ENCODE results near the gene NRXN3. TPM values are rescaled to one million over a fixed set of nuclear protein-coding genes. Genes with fewer than 3 reads are reported as not detected.

Gene NRXN3
- not detected for total RNA-seq
- total RNA-seq, result 0 reads per million in 2 donors

GRCh38 chr14:78170203-78170602 is at the start of gene NRXN3:
Gene NRXN3 (plus strand): TSS chr14:78170373. CDS start chr14:78243094, 72,721 bp downstream.
- H3K36me3 Mint-ChIP-seq (ENCODE audit: low read depth), result no peaks in the 10 kb centered on the region
- H3K27me3 Mint-ChIP-seq, result peaks cover 4% of the 10 kb centered on the region
- ATAC-seq, result no peak
- H3K4me3 Mint-ChIP-seq, result no peak within 1 kb of the TSS
- DNase-seq, result no peak
- H3K4me1 Mint-ChIP-seq, result no peaks in the 10 kb centered on the region
- H3K9me3 ChIP-seq (ENCODE audit: control insufficient read depth, low read length, poor library complexity, severe bottlenecking), result no peaks in the 10 kb centered on the region
- H3K27ac Mint-ChIP-seq, result no peak within 1 kb of the TSS

GRCh38 chr14:78122436-78122835 is 47.7 kb upstream of the NRXN3 start:
- Mint-ChIP-seq H3K36me3 (ENCODE audit: low read depth) (no peaks in the 10 kb centered on the region), H3K4me1 (no peaks in the 10 kb centered on the region), H3K27me3 (no peaks in the 10 kb centered on the region), H3K27ac (no peak overlapping the region), H3K4me3 (no peak overlapping the region)
- DNase-seq (no peak), ATAC-seq (no peak)
- no peaks in the 10 kb centered on the region for H3K9me3 ChIP-seq (ENCODE audit: control insufficient read depth, low read length, poor library complexity, severe bottlenecking)

GRCh38 chr14:78123650-78124253 is 46.4 kb upstream of the NRXN3 start:
- DNase-seq, result no peak
- H3K36me3 Mint-ChIP-seq (ENCODE audit: low read depth), result no peaks in the 10 kb centered on the region
- H3K27me3 Mint-ChIP-seq, result no peaks in the 10 kb centered on the region
- no peaks in the 10 kb centered on the region for H3K9me3 ChIP-seq (ENCODE audit: control insufficient read depth, low read length, poor library complexity, severe bottlenecking)
- H3K4me1 Mint-ChIP-seq, result no peaks in the 10 kb centered on the region
- H3K4me3 Mint-ChIP-seq, result no peak overlapping the region
- no peak overlapping the region for H3K27ac Mint-ChIP-seq
- no peak for ATAC-seq

- H3K36me3 Mint-ChIP-seq (ENCODE audit: low read depth), result peaks cover 2% of the 10 kb centered on the region
- DNase-seq (no peak), ATAC-seq (no peak)
- no peaks in the 10 kb centered on the region for H3K4me1 Mint-ChIP-seq
- no peak overlapping the region for H3K27ac Mint-ChIP-seq
- no peak overlapping the region for H3K4me3 Mint-ChIP-seq
- no peaks in the 10 kb centered on the region for H3K9me3 ChIP-seq (ENCODE audit: control insufficient read depth, low read length, poor library complexity, severe bottlenecking)
- peaks cover 6% of the 10 kb centered on the region for H3K27me3 Mint-ChIP-seq
These were observed 42.2 kb upstream of the NRXN3 start for GRCh38 chr14:78127961-78128360.

- DNase-seq (no peak), ATAC-seq (no peak)
- H3K4me3 Mint-ChIP-seq, result no peak overlapping the region
- peaks cover 2% of the 10 kb centered on the region for H3K36me3 Mint-ChIP-seq (ENCODE audit: low read depth)
- H3K4me1 Mint-ChIP-seq, result no peaks in the 10 kb centered on the region
- H3K27ac Mint-ChIP-seq, result no peak overlapping the region
- no peaks in the 10 kb centered on the region for H3K9me3 ChIP-seq (ENCODE audit: control insufficient read depth, low read length, poor library complexity, severe bottlenecking)
- peaks cover 6% of the 10 kb centered on the region for H3K27me3 Mint-ChIP-seq
These were observed 40.8 kb upstream of the NRXN3 start for GRCh38 chr14:78129375-78129774.

- Mint-ChIP-seq H3K4me1 (no peaks in the 10 kb centered on the region), H3K27ac (no peak overlapping the region), H3K4me3 (no peak overlapping the region), H3K36me3 (ENCODE audit: low read depth) (peaks cover 2% of the 10 kb centered on the region), H3K27me3 (peaks cover 6% of the 10 kb centered on the region)
- H3K9me3 ChIP-seq (ENCODE audit: control insufficient read depth, low read length, poor library complexity, severe bottlenecking), result no peaks in the 10 kb centered on the region
- no peak for ATAC-seq
- no peak for DNase-seq
These were observed 39.8 kb upstream of the NRXN3 start for GRCh38 chr14:78130356-78130755.

- Mint-ChIP-seq H3K27me3 (peaks cover 10% of the 10 kb centered on the region), H3K4me1 (no peaks in the 10 kb centered on the region), H3K27ac (no peak overlapping the region), H3K4me3 (no peak overlapping the region), H3K36me3 (ENCODE audit: low read depth) (peaks cover 2% of the 10 kb centered on the region)
- no peak for ATAC-seq
- no peaks in the 10 kb centered on the region for H3K9me3 ChIP-seq (ENCODE audit: control insufficient read depth, low read length, poor library complexity, severe bottlenecking)
- DNase-seq, result no peak
These were observed 39.0 kb upstream of the NRXN3 start for GRCh38 chr14:78131201-78131600.

GRCh38 chr14:78131616-78132015 is 38.6 kb upstream of the NRXN3 start:
- H3K36me3 Mint-ChIP-seq (ENCODE audit: low read depth), result peaks cover 2% of the 10 kb centered on the region
- ATAC-seq (no peak), DNase-seq (no peak)
- H3K4me3 Mint-ChIP-seq, result no peak overlapping the region
- no peak overlapping the region for H3K27ac Mint-ChIP-seq
- H3K9me3 ChIP-seq (ENCODE audit: control insufficient read depth, low read length, poor library complexity, severe bottlenecking), result no peaks in the 10 kb centered on the region
- no peaks in the 10 kb centered on the region for H3K4me1 Mint-ChIP-seq
- peaks cover 14% of the 10 kb centered on the region for H3K27me3 Mint-ChIP-seq

- ATAC-seq (no peak), DNase-seq (no peak)
- Mint-ChIP-seq H3K27me3 (peaks cover 21% of the 10 kb centered on the region), H3K36me3 (ENCODE audit: low read depth) (peaks cover 2% of the 10 kb centered on the region), H3K4me3 (no peak overlapping the region), H3K4me1 (no peaks in the 10 kb centered on the region), H3K27ac (no peak overlapping the region)
- no peaks in the 10 kb centered on the region for H3K9me3 ChIP-seq (ENCODE audit: control insufficient read depth, low read length, poor library complexity, severe bottlenecking)
These were observed 34.7 kb upstream of the NRXN3 start for GRCh38 chr14:78135450-78135891.

GRCh38 chr14:78136695-78137094 is 33.5 kb upstream of the NRXN3 start:
- no peaks in the 10 kb centered on the region for H3K9me3 ChIP-seq (ENCODE audit: control insufficient read depth, low read length, poor library complexity, severe bottlenecking)
- ATAC-seq, result no peak
- no peaks in the 10 kb centered on the region for H3K36me3 Mint-ChIP-seq (ENCODE audit: low read depth)
- peaks cover 21% of the 10 kb centered on the region for H3K27me3 Mint-ChIP-seq
- no peak overlapping the region for H3K4me3 Mint-ChIP-seq
- no peak overlapping the region for H3K27ac Mint-ChIP-seq
- no peaks in the 10 kb centered on the region for H3K4me1 Mint-ChIP-seq
- DNase-seq, result no peak

GRCh38 chr14:78141590-78141989 is 28.6 kb upstream of the NRXN3 start:
- no peak overlapping the region for H3K27ac Mint-ChIP-seq
- no peaks in the 10 kb centered on the region for H3K4me1 Mint-ChIP-seq
- no peak for ATAC-seq
- no peaks in the 10 kb centered on the region for H3K36me3 Mint-ChIP-seq (ENCODE audit: low read depth)
- H3K27me3 Mint-ChIP-seq, result peaks cover 23% of the 10 kb centered on the region
- no peak overlapping the region for H3K4me3 Mint-ChIP-seq
- H3K9me3 ChIP-seq (ENCODE audit: control insufficient read depth, low read length, poor library complexity, severe bottlenecking), result no peaks in the 10 kb centered on the region
- DNase-seq, result no peak

- H3K4me1 Mint-ChIP-seq, result no peaks in the 10 kb centered on the region
- ATAC-seq (no peak), DNase-seq (no peak)
- H3K27ac Mint-ChIP-seq, result no peak overlapping the region
- H3K4me3 Mint-ChIP-seq, result no peak overlapping the region
- H3K27me3 Mint-ChIP-seq, result peaks cover 16% of the 10 kb centered on the region
- no peaks in the 10 kb centered on the region for H3K9me3 ChIP-seq (ENCODE audit: control insufficient read depth, low read length, poor library complexity, severe bottlenecking)
- no peaks in the 10 kb centered on the region for H3K36me3 Mint-ChIP-seq (ENCODE audit: low read depth)
These were observed 27.2 kb upstream of the NRXN3 start for GRCh38 chr14:78142998-78143397.

- ATAC-seq, result no peak
These were observed 26.6 kb upstream of the NRXN3 start for GRCh38 chr14:78143489-78144145.

More at GRCh38 chr14:78143489-78144145, 26.6 kb upstream of the NRXN3 start:
- Mint-ChIP-seq H3K4me1 (no peaks in the 10 kb centered on the region), H3K27ac (no peak overlapping the region), H3K36me3 (ENCODE audit: low read depth) (no peaks in the 10 kb centered on the region), H3K4me3 (no peak overlapping the region), H3K27me3 (peaks cover 16% of the 10 kb centered on the region)
- DNase-seq, result no peak
- H3K9me3 ChIP-seq (ENCODE audit: control insufficient read depth, low read length, poor library complexity, severe bottlenecking), result no peaks in the 10 kb centered on the region
